HAP-1 (cell line): ENCODE data around the gene BCL2L1.

Experiments
- DNase-seq, 2 experiments: peaks; one replicate each; pipeline ENCODE4 v3.0.0-alpha.2; 2016 to 2020; ENCODE audit warnings: low spot score in 2 of 2
- H3K27me3 ChIP-seq: fragments of 250-450 bp; sonication (Bioruptor Pico); 2 replicates; pipeline ENCODE4 v1.5.1; 2020; ENCODE audit warnings: low read depth, mild to moderate bottlenecking, moderate library complexity
- H3K36me3 ChIP-seq: fragments of 250-450 bp; sonication (Bioruptor Pico); replicated peaks from 2 replicates; pipeline ENCODE4 v1.5.1; 2020; ENCODE audit warnings: mild to moderate bottlenecking
- H3K4me1 ChIP-seq: fragments of 250-450 bp; sonication (Bioruptor Pico); 2 replicates; pipeline ENCODE4 v1.5.1; 2020; ENCODE audit warnings: mild to moderate bottlenecking
- H3K4me3 ChIP-seq: fragments of 250-450 bp; sonication (Bioruptor Pico); 2 replicates; pipeline ENCODE4 v1.5.1; 2020; ENCODE audit warnings: mild to moderate bottlenecking, moderate library complexity
- H3K9me3 ChIP-seq: fragments of 250-450 bp; sonication (Bioruptor Pico); 2 replicates; pipeline ENCODE4 v1.5.1; 2020; ENCODE audit warnings: mild to moderate bottlenecking, moderate library complexity
- in situ Hi-C: fragments of 300-500 bp; cut with MboI; formaldehyde crosslinking; loops from 3 replicates; pipeline ENCODE4 v1.14.3; 2020; ENCODE audit warnings: low sequenced_read_pairs, inconsistent platforms, mixed read lengths

Gene BCL2L1

DNA sequence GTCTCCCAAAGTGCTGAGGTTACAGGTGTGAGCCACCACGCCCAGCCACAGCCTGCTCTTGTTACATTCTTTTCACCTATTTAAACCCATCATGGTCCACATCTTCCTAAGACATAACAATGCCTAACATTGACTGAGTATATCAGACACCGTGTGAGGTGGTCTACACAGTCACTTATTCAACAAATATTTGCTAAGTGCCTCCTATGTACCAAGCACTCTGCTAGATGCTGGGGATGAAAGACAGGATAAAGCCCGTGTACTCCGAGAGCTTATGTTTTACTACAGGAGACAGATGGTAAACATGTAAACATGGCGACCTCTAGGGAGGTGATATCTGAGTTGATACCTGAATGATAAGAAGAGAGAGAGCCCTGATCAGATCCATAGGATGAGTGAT, 12.7 kb downstream of the BCL2L1 start:
- in situ Hi-C loops, result no loop called here
- H3K4me3 ChIP-seq, result no peak overlapping the region
- peaks cover 48% of the 10 kb centered on the region for H3K36me3 ChIP-seq
- H3K4me1 ChIP-seq, result peaks cover 25% of the 10 kb centered on the region
- H3K9me3 ChIP-seq, result no peaks in the 10 kb centered on the region
- H3K27me3 ChIP-seq, result no peaks in the 10 kb centered on the region
- no peak for DNase-seq

DNA sequence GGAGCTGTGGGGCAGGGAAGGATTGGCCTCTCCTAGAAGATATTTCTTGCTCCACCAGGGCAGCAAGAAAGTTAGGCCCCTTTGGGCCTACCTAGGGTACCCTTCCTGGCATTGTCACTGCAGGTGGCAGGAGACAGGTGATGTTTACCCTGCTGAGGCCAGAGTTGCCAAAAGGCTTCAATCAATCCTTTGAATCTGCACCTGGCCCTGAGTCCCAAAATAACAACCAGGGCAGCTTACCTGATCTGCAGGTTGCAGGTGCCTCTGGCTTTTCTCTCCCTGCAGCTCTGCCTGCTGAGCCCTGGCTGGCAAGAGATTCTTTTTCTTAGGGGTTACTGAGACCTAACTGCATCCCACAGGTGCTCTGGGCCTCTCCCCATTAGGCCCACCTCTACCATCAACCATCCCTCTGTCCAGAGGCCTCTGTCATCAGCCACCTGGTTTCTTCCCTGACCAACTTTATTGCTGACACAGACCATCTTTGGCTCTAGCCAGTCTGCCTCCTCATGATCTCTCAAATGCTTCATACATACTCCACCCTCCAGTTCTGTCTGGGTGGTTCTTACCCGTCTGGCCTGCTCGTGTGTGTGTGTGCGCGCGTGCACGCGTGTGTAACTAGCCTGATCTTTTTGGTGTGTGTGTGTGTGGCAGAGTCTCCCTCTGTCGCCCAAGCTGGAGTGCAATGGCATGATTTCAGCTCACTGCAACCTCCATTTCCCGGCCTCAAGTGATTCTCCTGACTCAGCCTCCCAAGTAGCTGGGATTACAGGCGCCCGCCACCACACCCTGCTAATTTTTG, 13.7 kb downstream of the BCL2L1 start:
- no peak for DNase-seq
- Histone ChIP-seq H3K4me1 (peaks cover 28% of the 10 kb centered on the region), H3K4me3 (no peak overlapping the region), H3K9me3 (no peaks in the 10 kb centered on the region), H3K36me3 (peaks cover 45% of the 10 kb centered on the region), H3K27me3 (no peaks in the 10 kb centered on the region)
- in situ Hi-C loops, result no loop called here

DNA sequence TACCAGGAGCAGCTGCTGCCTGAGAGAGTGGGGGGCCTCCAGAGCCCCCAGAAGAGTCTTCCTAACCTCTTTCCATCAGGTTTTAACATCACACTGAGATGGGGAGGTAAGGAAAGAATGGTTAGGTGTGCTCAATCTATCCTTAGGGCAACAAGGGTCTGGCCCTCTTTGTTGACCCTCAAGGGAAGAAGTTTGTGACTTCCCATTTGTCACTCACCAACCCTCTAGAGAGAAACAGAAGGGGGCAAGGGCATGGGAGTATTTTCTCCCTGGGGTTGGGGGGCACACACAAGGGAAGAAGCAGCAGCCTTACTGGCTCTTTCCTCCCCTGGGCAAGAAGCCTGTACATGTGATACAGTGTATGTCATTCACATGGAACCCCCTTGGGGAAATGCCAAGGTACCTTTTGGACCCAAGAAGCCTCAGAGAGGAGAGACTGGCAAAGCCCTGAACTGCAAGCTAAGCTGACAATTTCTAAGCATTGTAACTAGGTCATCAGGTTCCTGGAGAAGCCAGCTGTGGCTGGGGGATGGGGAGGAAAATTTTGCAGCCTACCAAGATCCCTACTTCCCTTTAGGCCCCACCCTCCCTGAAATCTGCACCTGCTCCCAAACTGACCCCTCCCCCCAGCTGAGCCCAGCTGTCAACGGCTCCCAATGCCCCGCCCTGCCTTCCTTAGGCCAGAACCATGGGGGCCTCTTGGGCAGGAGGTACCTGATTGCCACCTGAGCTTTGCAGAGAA, 14.5 kb downstream of the BCL2L1 start:
- in situ Hi-C loops, result no loop called here

DNA sequence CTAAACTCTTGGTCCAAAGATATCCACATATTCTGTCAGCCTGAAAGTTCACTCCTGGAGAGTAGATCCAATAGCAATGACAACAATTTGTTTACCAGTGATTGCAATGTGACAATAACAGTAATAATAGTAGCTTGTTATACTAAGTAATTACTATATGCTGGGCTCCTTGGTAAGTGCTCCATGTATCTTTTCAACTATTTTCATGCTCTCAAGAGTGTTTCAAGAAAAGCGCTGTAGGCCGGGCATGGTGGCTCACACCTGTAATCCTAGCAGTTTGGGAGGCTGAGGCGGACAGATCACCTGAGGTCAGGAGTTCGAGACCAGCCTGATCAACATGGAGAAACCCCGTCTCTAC, 15.4 kb downstream of the BCL2L1 start:
- DNase-seq, result no peak
- Histone ChIP-seq H3K9me3 (no peaks in the 10 kb centered on the region), H3K4me1 (peaks cover 14% of the 10 kb centered on the region), H3K36me3 (peaks cover 37% of the 10 kb centered on the region), H3K27me3 (no peaks in the 10 kb centered on the region), H3K4me3 (no peak overlapping the region)
- in situ Hi-C loops, result no loop called here

More for the DNA sequence above, 14.5 kb downstream of the BCL2L1 start:
- Histone ChIP-seq H3K9me3 (no peaks in the 10 kb centered on the region), H3K4me1 (peaks cover 22% of the 10 kb centered on the region), H3K27me3 (no peaks in the 10 kb centered on the region), H3K4me3 (no peak overlapping the region), H3K36me3 (peaks cover 38% of the 10 kb centered on the region)
- DNase-seq, result peak in 1 of 2 experiments; percentile 25

GRCh38 chr20:31706607-31707257, 15.9 kb downstream of the BCL2L1 start:
- no peak for DNase-seq

GRCh38 chr20:31705598-31706597, 16.8 kb downstream of the BCL2L1 start:
- H3K27me3 ChIP-seq, result no peaks in the 10 kb centered on the region
- H3K4me1 ChIP-seq, result peaks cover 5% of the 10 kb centered on the region
- no peaks in the 10 kb centered on the region for H3K9me3 ChIP-seq
- in situ Hi-C loops, result no loop called here
- H3K4me3 ChIP-seq, result no peak overlapping the region
- DNase-seq, result no peak
- H3K36me3 ChIP-seq, result peaks cover 34% of the 10 kb centered on the region

More at GRCh38 chr20:31706607-31707257, 15.9 kb downstream of the BCL2L1 start:
- no peak overlapping the region for H3K4me3 ChIP-seq
- in situ Hi-C loops, result no loop called here
- no peaks in the 10 kb centered on the region for H3K27me3 ChIP-seq
- no peaks in the 10 kb centered on the region for H3K9me3 ChIP-seq
- peaks cover 9% of the 10 kb centered on the region for H3K4me1 ChIP-seq
- peaks cover 37% of the 10 kb centered on the region for H3K36me3 ChIP-seq

DNA sequence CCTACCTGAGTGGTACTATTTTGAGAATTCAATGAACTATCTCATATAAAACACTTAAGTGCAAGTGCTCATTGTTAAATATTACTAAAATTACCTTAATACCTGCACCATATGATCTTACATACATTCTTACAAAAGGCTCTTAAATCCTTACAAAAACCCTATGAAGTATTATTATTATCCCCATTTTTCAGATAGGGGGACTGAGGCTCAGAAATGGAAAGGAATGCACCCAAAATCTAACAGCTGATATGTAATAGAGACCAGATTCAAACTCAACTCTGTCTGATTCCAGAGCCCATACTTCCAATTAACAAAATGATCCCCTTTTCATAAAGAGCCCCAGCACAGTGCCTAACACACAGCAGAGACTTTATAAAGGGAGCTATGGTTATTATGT, 17.5 kb downstream of the BCL2L1 start:
- no peak overlapping the region for H3K4me3 ChIP-seq
- H3K27me3 ChIP-seq, result no peaks in the 10 kb centered on the region
- peaks cover 5% of the 10 kb centered on the region for H3K4me1 ChIP-seq
- in situ Hi-C loops, result no loop called here
- no peak for DNase-seq
- peaks cover 27% of the 10 kb centered on the region for H3K36me3 ChIP-seq
- H3K9me3 ChIP-seq, result no peaks in the 10 kb centered on the region

DNA sequence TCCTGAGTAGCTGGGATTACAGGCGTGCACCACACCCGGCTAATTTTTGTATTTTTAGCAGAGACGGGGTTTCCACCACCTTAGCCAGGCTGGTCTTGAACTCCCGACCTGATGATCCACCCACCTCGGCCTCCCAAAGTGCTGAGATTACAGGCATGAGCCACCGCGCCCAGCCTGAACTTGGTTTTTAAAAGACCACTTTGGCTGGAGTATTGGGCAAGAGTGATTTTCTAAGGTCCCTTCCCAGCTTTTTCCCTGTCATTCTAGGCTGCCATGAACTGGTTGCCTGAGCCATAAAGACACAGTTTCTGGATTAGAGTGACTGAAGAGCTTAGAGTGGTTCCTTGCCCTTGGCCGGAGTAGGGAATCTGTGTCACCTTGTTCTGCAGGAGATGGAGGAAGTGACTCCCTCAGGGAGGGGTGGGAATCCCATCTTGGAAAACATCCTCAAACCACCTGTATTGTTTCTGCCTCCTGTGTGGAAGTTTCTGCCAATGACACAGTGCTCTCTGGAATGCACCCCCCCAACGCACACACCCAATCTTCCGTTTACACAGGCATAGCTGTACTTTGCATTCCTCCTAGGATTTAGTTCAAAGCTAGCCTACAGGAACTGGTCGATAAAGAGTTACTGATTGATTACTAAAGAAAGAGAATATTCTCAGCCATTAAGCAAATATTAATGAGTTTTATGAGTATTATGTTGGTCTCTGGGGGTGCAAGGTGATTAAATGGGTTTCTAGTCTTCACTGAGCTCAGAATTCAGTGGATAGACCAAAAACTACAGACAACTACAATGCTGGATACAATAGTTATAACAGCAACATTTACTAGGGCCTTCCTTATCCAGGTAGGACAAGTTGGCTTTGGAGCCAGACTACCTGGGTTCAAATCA, 18.2 kb downstream of the BCL2L1 start:
- Histone ChIP-seq H3K4me1 (peaks cover 5% of the 10 kb centered on the region), H3K9me3 (no peaks in the 10 kb centered on the region), H3K4me3 (no peak overlapping the region), H3K27me3 (no peaks in the 10 kb centered on the region), H3K36me3 (peaks cover 27% of the 10 kb centered on the region)
- DNase-seq, result peak in 1 of 2 experiments; percentile 50
- in situ Hi-C loops, result no loop called here

DNA sequence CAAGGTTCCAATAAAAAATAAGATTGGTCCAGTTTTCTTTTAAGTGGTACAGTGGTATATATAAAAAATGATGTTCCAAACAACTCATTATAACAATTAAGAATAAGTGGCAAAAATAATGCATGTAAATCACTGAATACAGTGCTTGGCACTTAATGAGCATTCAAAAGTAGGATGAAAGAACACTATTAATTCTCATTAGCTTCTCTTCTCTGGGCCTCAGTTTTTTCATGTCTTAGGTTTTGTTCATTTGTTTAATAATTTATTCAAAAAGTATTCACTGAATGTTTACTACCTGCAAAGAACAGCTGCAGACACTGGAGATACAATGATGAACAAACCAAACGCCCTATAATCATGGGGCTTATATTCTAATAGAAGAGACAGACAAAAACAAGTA, 21.1 kb downstream of the BCL2L1 start:
- no peak overlapping the region for H3K4me3 ChIP-seq
- H3K9me3 ChIP-seq, result no peaks in the 10 kb centered on the region
- H3K4me1 ChIP-seq, result peaks cover 5% of the 10 kb centered on the region
- H3K36me3 ChIP-seq, result peaks cover 15% of the 10 kb centered on the region
- DNase-seq, result no peak
- H3K27me3 ChIP-seq, result no peaks in the 10 kb centered on the region
- in situ Hi-C loops, result no loop called here

DNA sequence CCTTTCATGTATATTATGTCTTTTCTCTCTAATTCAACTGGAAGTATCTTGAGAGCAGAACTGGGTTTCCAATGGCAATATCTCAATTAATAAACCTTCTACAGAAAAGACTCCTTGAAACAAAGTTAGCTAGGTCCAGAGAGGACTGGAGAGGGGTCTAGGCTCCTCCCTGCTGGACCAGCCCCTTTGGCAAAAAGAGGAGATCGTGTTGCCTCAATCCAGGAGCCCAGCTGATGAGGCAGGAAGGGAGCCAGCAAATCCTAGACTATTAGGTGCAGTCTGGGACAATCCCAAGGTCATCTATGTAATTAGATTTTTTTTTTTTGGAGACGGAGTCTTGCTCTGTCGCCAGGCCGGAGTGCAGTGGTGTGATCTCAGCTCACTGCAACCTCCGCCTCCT, 21.9 kb downstream of the BCL2L1 start:
- Histone ChIP-seq H3K9me3 (no peaks in the 10 kb centered on the region), H3K36me3 (peaks cover 13% of the 10 kb centered on the region), H3K4me3 (no peak overlapping the region), H3K27me3 (no peaks in the 10 kb centered on the region), H3K4me1 (peaks cover 5% of the 10 kb centered on the region)
- no peak for DNase-seq
- in situ Hi-C loops, result no loop called here

DNA sequence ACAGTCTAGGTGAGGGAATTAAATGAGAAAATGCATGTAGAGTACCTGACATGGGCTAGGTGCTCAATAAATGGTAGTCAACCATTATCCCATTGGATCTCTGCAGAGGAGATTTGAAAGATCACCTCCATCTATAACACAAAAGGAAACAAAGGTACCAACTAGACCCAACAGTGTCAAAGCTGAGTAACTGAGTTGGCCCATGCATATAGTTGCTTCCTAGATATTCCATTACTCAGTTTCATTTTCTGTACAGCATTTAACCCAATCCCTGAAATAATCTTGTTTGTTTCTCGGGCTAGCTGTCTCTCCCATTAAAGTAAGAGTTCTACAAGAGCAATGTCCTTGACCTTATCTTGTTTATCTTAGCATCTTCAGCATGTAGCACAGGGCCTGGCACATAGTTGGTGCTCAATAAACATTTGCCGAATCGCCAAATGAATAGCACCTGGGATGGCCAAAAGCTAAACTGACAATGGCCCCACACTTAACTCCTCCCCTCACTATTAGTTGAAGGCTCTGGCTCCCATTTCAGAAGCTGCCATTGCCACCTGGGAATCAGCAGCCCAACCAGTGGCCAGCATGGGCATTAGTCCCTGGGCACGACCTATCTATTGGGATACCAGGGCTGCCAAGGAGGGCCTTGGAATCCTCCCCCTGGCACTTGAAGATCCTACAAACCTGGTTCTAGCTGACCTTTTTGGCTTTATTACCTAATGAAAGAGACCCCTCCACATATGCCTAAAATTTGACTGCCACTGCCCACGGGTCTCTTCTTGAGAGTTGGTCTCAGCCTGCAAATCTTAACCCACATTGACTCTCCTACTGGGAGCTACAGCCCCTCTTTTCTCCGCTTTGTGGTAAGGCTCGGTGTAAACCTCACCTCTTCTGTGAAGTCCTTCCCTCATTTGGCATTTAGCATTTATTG, 22.6 kb downstream of the BCL2L1 start:
- DNase-seq, result no peak
- in situ Hi-C loops, result no loop called here
- peaks cover 7% of the 10 kb centered on the region; the same call in 1 of the 2 replicates for H3K36me3 ChIP-seq
- no peaks in the 10 kb centered on the region for H3K9me3 ChIP-seq
- no peaks in the 10 kb centered on the region for H3K27me3 ChIP-seq
- peaks cover 4% of the 10 kb centered on the region for H3K4me1 ChIP-seq
- no peak overlapping the region for H3K4me3 ChIP-seq
